ENCODE results near the gene TBC1D22A.
A peak's percentile ranks its signal among the peaks of the same experiment; 100 is the strongest.

Gene TBC1D22A

DNA sequence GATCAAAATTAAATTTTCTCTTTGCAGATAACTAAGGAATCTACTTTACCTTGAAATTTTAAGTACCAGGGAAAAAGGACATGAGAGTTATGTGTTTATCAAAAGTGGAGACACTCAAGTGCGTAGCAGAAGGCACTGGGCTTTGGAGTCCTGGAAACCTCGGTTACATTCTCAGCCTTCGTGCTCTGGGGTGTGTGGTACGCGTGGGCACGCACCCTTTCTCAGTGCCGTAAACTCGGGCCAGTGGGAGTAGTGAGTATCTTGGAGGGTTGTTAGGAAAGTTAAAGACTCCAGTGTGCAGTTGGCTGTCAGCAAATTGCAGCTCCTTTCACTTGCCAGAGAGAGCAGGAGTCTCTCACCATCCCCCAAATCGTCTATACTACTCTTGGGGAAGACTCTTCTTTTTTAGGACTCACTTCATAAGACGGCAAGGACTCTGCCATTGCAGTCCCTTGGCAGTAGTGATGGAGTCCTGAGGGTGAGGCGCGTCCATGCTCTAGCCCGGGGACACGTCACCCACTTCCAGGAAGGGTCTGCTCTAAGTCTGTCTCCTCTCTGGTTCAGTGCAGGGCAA lies 171.8 kb downstream of the TBC1D22A start:
- ATAC-seq: no peak
- no peak for DNase-seq

- ATAC-seq (peak; percentile 98), DNase-seq (peak; percentile 30)
Measured at GRCh38 chr22:46934746-46935491, 172.5 kb downstream of the TBC1D22A start.

DNA sequence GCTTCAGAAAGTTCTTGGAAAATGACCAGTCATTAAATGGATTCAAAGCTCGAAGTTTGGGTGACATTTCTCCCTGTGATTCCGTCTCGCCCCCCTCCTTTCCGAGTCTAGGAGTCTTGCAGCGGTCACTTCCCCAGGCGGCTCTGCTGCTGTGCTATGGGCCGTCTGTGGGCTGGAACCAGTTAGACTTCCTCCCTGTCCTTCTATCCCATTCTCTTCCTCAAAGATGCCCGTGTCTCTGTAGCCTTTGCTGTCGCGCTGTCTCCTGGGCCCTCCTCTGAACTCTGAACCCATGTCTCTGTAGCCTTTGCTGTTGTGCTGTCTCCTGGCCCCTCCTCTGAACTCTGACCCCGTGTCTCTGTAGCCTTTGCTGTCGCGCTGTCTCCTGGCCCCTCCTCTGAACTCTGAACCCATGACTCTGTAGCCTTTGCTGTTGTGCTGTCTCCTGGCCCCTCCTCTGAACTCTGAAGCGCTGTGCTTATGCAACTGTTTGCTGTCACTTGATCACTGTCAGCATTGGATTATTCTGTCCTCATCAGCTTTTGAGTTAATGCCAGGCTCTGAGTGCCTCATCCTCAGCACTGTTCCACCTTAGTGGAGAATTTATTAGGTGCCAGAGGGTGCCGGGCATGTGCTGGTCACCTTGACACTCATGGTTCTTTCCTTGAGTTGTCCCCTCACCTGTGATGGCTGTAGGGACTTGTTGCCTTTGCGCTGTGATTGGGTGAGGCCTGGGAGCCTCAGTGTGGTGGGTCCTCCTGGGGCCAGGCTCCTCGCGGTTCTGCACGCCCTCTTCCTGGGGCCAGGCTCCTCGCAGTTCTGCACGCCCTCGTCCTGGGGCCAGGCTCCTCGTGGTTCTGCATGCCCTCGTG lies 173.3 kb downstream of the TBC1D22A start:
- ATAC-seq (no peak), DNase-seq (no peak)

GRCh38 chr22:46936378-46936903 lies 174.0 kb downstream of the TBC1D22A start:
- ATAC-seq: no peak
- no peak for DNase-seq

GRCh38 chr22:46937185-46937584 lies 174.7 kb downstream of the TBC1D22A start:
- DNase-seq (no peak), ATAC-seq (no peak)

DNA sequence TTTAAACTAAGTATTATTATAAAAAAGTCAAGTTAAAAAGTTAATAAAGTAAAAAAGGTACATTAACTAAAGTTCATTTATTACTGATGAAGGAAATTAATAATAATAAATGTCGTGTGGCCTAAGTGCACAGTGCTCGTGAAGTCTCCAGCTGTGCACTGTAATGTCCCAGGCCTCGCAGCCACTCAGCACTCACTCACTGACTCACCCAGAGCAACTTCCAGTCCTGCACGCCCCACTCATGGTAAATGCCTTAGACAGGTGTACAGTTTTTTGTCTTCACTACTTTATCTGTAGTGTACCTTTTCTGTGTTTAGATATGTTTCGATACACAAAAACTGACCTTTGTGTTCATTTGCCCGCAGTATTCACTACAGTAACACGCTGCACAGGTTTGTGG lies 175.5 kb downstream of the TBC1D22A start:
- ATAC-seq: no peak
- DNase-seq: no peak

DNA sequence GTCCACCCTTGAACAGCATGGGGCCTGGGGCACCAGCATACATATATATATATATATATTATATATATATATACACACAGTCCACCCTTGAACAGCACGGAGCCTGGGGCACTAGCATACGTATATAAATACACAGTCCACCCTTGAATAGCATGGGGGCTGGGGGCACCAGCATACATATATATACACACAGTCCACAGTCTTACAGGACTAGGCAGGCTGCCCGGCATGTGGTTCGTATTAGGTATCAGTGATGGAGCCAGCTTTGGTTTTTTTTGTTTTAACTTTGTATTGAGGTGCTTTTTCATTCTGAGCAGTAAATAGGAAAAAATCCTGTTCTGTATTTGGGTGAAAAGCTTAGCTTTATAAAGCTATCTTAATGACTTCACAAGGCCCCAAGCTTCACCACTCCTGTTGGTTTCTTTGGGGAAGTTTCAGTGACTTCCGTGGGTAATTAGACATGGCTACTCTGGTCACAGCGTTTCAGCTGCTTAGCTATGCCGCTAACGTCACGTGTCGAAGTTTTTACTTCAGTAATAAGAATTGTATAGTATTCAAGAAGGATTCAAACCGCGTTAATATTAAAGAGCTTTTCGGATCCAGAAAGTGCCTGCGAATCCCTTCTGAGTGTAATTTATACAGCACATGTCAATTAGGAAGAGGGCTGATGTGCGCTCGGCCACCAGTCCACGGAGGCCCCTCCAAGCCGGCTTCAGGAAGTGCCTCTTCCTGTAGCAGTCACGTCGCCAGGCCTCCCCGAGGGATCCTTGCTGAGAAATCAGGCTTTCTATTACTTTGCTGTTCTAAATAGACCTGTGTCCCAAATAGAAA lies 179.7 kb downstream of the TBC1D22A start:
- DNase-seq: no peak
- no peak for ATAC-seq

DNA sequence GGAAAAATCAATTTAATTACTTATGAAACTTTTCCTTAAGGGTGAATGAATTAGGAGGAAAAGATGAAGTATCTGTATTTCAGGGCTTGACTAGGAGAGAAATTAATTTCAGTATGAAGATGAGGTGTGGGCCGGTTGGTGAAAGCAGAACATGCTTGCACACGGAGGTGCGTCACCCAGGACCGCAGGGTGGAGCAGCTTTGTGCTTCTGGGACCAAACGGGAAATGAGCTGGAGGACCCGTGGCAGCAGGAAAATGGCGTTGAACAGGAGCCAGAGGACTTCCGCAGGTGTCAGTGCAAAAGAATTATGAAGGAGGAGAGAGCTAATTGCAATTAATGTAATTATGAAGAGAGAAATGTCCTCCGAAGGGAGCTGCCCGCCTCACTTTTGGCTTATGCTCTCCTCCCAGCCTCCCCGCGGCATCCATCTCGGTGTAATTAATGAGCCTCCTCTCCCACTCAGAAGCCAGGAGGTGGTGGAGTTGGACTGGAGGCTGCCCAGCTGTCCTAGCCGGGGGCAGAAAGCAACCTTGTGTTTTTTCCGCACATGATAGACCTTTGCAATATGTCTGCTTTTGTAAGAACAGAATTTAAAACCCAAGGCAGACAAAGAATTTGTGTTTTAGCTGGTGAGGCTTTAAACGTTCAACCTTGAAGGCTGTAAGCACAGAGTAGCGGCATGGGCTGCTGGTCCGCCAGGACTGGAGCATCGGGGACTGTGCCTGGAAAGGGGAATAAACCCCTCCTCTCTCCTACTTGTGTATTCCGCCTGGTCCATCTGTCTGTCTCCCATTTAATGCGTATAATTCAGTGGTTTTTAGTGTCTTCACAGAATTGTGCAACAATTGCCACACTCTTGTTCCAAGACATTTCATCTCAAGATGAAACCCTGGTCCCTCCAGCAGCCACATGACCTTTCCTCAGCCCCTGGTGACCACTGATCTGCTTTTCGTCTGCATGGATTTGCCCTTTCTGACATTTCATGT lies 180.6 kb downstream of the TBC1D22A start:
- no peak for DNase-seq
- no peak for ATAC-seq

- ATAC-seq (no peak), DNase-seq (no peak)
Measured at GRCh38 chr22:46945481-46945880, 183.0 kb downstream of the TBC1D22A start.

GRCh38 chr22:46946383-46946962 lies 184.0 kb downstream of the TBC1D22A start:
- ATAC-seq: no peak
- no peak for DNase-seq

GRCh38 chr22:46947516-46948257 lies 185.2 kb downstream of the TBC1D22A start:
- no peak for DNase-seq
- ATAC-seq: no peak

GRCh38 chr22:46948411-46949144 lies 186.1 kb downstream of the TBC1D22A start:
- DNase-seq: no peak
- ATAC-seq: no peak

- ATAC-seq (no peak), DNase-seq (no peak)
Measured at GRCh38 chr22:46951350-46951749, 188.9 kb downstream of the TBC1D22A start.

GRCh38 chr22:46951973-46952372 lies 189.5 kb downstream of the TBC1D22A start:
- ATAC-seq (no peak), DNase-seq (no peak)

DNA sequence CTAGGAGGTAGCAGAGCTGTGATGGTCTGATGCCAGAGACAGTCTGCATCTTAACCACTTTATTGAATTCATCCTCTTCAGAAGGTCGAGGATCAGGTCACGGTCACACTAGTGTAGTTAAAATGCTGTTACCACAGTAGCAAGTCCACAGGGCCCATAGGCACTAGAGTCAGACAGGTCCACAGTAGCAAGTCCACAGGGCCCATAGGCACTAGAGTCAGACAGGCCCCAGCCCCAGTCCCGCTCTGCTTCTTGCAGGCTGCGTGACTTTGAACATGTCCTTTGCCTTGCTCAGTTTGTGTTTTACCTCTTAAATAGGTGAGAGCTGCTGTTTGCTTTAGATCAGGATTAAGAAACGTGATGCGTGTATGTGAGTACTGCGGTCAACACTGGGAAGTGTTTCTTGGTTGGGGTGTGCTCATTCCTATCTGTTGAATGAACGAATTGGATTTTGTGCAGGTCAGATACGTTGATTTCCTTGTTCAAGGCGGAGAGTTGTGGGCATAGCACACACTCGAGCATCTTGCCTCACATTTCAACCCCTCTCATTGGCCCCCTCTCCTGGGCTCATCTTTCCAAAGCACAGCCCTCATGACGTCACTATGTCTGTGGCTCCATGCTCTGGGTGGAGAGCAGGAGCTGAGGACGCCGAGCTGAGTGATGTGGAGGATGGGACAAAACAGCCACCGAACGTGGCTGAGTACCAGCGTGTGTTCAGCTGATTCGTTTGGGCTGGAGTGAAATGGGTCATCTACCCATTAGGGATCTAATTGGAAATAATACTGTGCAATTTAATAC lies 191.7 kb downstream of the TBC1D22A start:
- ATAC-seq (no peak), DNase-seq (no peak)

- ATAC-seq (no peak), DNase-seq (no peak)
Measured at GRCh38 chr22:46954781-46955180, 192.3 kb downstream of the TBC1D22A start.

DNA sequence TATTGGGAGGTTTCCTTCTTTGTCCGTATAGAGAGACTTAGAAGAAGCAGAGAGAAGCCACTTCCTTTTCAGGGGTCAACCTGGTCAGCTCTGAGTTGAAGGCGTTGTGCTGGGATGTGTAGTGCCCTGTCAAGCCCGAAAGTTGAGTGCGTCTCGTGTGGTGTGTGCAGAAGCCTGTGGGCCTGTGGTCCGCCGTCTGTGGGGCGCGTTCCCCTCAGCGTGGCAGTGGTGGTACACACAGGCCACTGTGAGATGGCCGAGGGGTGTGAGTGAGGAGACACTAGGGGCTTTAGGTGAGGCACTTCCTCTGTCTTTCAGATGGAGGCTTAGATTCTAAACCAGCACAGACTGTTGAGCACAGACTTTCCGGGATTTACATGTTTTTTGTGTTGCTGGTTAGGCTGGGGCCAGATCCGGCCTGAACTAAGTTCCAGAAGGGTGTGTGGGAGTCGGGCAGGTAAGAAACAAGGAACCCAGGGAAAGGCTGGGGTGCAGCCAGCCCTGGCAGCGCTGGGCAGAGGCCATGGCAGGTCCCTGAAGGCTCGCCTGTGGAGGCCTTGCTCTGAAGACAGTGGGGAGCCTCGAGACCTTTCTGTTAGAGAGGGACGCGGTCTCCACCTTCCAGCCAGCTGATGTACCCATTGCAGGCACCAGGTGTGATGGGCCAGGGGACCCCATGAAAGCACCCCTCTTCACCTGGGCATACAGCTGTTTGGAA lies 194.2 kb downstream of the TBC1D22A start:
- DNase-seq (no peak), ATAC-seq (no peak)
